Neuronal stem cell (in vitro differentiated cells): ENCODE measurements around the gene FOXI1.

Source experiments
- DNase-seq: peaks from one replicate; pipeline ENCODE4 v3.0.0-alpha.2; 2013; ENCODE audit warnings: low spot score
- H2AFZ ChIP-seq: one replicate; pipeline ENCODE4 v1.6.1; 2013; ENCODE audit warnings: mild to moderate bottlenecking, low read length, inconsistent platforms
- H2AK5ac ChIP-seq: 2 replicates; pipeline ENCODE4 v1.6.1; 2013; ENCODE audit warnings: low read depth, mild to moderate bottlenecking, inconsistent platforms, low read length, moderate library complexity, mixed read lengths
- H2BK120ac ChIP-seq: 2 replicates; pipeline ENCODE4 v1.6.1; 2013; ENCODE audit warnings: low read depth, mild to moderate bottlenecking, inconsistent platforms, low read length, moderate library complexity, mixed read lengths
- H2BK12ac ChIP-seq: one replicate; pipeline ENCODE4 v1.6.1; 2013; ENCODE audit warnings: low read length, inconsistent platforms
- H2BK15ac ChIP-seq: 2 replicates; pipeline ENCODE4 v1.6.1; 2013; ENCODE audit warnings: mild to moderate bottlenecking, low read length, inconsistent platforms, mixed read lengths
- H2BK5ac ChIP-seq: one replicate; pipeline ENCODE4 v1.6.1; 2013; ENCODE audit warnings: inconsistent platforms, mild to moderate bottlenecking, low read length, moderate library complexity
- H3K14ac ChIP-seq: one replicate; pipeline ENCODE4 v1.6.1; 2013; ENCODE audit warnings: low read length, inconsistent platforms
- H3K18ac ChIP-seq: 2 replicates; pipeline ENCODE4 v1.6.1; 2013; ENCODE audit warnings: low read length, inconsistent platforms
- H3K23ac ChIP-seq: 2 replicates; pipeline ENCODE4 v1.6.1; 2013; ENCODE audit warnings: low read depth, mild to moderate bottlenecking, mixed read lengths, low read length, inconsistent platforms; ENCODE audit not compliant: poor library complexity
- H3K27ac ChIP-seq: replicated peaks from 3 replicates; pipeline ENCODE4 v1.5.1; 2013; ENCODE audit warnings: low read length, inconsistent platforms
- H3K27me3 ChIP-seq, 3 experiments: 2 replicates each; pipeline ENCODE4 v1.6.1; 2013; ENCODE audit warnings: low read length in 3 of 3, mild to moderate bottlenecking in 2 of 3, inconsistent platforms in 1 of 3, low read depth in 1 of 3, mixed read lengths in 1 of 3, moderate library complexity in 1 of 3; ENCODE audit not compliant: control insufficient read depth in 3 of 3, insufficient read depth in 3 of 3
- H3K36me3 ChIP-seq, 2 donors: replicated peaks in 1 of 2; 2 replicates each; pipeline ENCODE4 v1.6.1; 2013; ENCODE audit warnings: low read length in 2 of 2; ENCODE audit not compliant: control insufficient read depth in 2 of 2, insufficient read depth in 2 of 2
- H3K4ac ChIP-seq: 2 replicates; pipeline ENCODE4 v1.6.1; 2013; ENCODE audit warnings: inconsistent platforms, mild to moderate bottlenecking, low read length, moderate library complexity
- H3K4me1 ChIP-seq, 2 donors: 1 replicate in 1 of 2; 2 replicates in 1 of 2; pipeline ENCODE4 v1.6.1; 2013; ENCODE audit warnings: low read length in 2 of 2, low read depth in 1 of 2; ENCODE audit not compliant: control insufficient read depth in 2 of 2, insufficient read depth in 1 of 2
- H3K4me2 ChIP-seq: one replicate; pipeline ENCODE4 v1.6.1; 2013; ENCODE audit warnings: mild to moderate bottlenecking, low read length, inconsistent platforms; ENCODE audit not compliant: insufficient read depth, poor library complexity, severe bottlenecking
- H3K4me3 ChIP-seq, 2 donors: 2 replicates each; pipeline ENCODE4 v1.5.1; 2013; ENCODE audit warnings: low read length in 2 of 2, mild to moderate bottlenecking in 2 of 2, inconsistent platforms in 1 of 2, moderate library complexity in 1 of 2
- H3K79me1 ChIP-seq: one replicate; pipeline ENCODE4 v1.6.1; 2013; ENCODE audit warnings: low read depth, mild to moderate bottlenecking, inconsistent platforms, low read length, moderate library complexity
- H3K9ac ChIP-seq: one replicate; pipeline ENCODE4 v1.6.1; 2013; ENCODE audit warnings: mild to moderate bottlenecking, low read depth, low read length, inconsistent platforms; ENCODE audit not compliant: poor library complexity
- H3K9me3 ChIP-seq, 2 donors: replicated peaks in 1 of 2; 2 replicates each; pipeline versions ENCODE3 to v1.6.1; 2013; ENCODE audit warnings: low read length in 2 of 2, mild to moderate bottlenecking in 2 of 2, inconsistent platforms in 1 of 2, low read depth in 1 of 2, mixed read lengths in 1 of 2, moderate library complexity in 1 of 2; ENCODE audit not compliant: control insufficient read depth in 2 of 2, insufficient read depth in 1 of 2
- H4K8ac ChIP-seq: one replicate; pipeline ENCODE4 v1.6.1; 2013; ENCODE audit warnings: low read depth, mild to moderate bottlenecking, inconsistent platforms, low read length, moderate library complexity
- H4K91ac ChIP-seq: one replicate; pipeline ENCODE4 v1.6.1; 2013; ENCODE audit warnings: low read length, low read depth, mild to moderate bottlenecking, inconsistent platforms; ENCODE audit not compliant: poor library complexity
- WGBS, 2 donors: extraction: QIAGEN DNeasy Blood & Tissue Kit; methylation state at CpG; one replicate each; pipeline ENCODE4 v1.1.7; 2013; ENCODE audit warnings: missing lambda C conversion rate in 2 of 2, mixed read lengths in 1 of 2; ENCODE audit not compliant: insufficient read length in 2 of 2, insufficient replicate concordance in 1 of 2; ENCODE audit errors: extremely low coverage in 2 of 2; 5-methylcytosine and 5-hydroxymethylcytosine counted together

Gene FOXI1

DNA sequence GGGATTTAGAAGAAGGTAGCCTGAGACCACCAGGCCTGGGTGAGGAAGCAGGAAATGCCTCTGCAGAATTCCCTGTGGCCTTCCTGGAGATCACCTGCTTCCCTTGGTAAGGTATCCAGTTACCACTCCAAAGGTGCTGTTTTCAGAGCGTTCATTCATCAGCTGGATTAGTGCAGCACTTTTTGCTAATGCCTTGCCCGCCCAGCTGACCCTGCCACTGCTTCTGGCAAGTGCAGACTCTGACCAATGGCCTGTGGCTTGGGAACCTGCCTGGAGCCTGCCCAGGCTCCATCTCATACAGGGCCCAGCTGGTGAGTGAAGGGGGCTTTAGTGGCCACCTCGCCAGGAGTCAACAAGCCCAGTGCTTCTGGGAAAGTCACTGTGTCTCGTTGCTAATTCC, 48.6 kb downstream of the FOXI1 start:
- no peaks in the 10 kb centered on the region for H3K79me1 ChIP-seq

DNA sequence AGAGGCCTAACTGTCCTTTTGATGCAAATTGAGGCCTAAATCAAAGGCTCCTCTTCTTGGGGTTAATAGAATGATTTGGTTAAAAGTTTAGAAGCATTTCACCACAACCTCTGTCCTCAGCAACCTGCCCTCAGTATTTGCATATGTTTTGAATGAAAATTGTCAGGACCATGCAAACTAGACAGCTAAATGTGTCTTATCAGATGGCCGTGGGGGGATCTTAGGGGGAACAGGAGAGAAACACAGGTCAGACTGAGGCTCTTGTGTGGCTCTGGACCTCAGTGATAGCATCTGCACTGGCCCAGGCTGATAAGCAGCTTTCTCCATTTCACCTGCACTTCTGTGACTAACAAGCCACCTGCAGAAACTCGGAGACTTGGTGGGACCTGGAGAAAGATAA, 49.0 kb downstream of the FOXI1 start:
- Histone ChIP-seq H3K18ac (no peak overlapping the region), H2BK15ac (no peak overlapping the region), H4K91ac (no peak overlapping the region), H2AK5ac (no peak overlapping the region), H3K9me3 (no peaks in the 10 kb centered on the region), H3K4me2 (no peak overlapping the region), H3K23ac (no peak overlapping the region), H3K14ac (no peak overlapping the region), H3K36me3 (no peaks in the 10 kb centered on the region), H3K4me3 (no peak overlapping the region), H2BK5ac (no peak overlapping the region), H3K27me3 (no peaks in the 10 kb centered on the region), H2BK120ac (no peak overlapping the region), H3K79me1 (no peaks in the 10 kb centered on the region), H4K8ac (no peak overlapping the region), H2AFZ (no peak overlapping the region), H3K27ac (no peak overlapping the region), H3K4ac (no peak overlapping the region), H2BK12ac (no peak overlapping the region), H3K4me1 (peaks cover 0 to 4% of the 10 kb centered on the region in 2 donors), H3K9ac (no peak overlapping the region)
- WGBS, 2 donors: no CpG with 5 or more reads among the region's 2 CpGs
- no peak for DNase-seq

More for the DNA sequence above, 48.6 kb downstream of the FOXI1 start:
- Histone ChIP-seq H3K14ac (no peak overlapping the region), H3K4me2 (no peak overlapping the region), H3K4ac (no peak overlapping the region), H3K18ac (no peak overlapping the region), H4K8ac (no peak overlapping the region), H3K36me3 (no peaks in the 10 kb centered on the region), H3K27ac (no peak overlapping the region), H3K4me3 (no peak overlapping the region), H2BK15ac (no peak overlapping the region), H2AK5ac (no peak overlapping the region), H2BK12ac (no peak overlapping the region), H3K9ac (no peak overlapping the region), H2BK5ac (no peak overlapping the region), H2BK120ac (no peak overlapping the region), H4K91ac (no peak overlapping the region), H2AFZ (no peak overlapping the region), H3K27me3 (no peaks in the 10 kb centered on the region), H3K4me1 (peaks cover 0 to 4% of the 10 kb centered on the region in 2 donors), H3K9me3 (no peaks in the 10 kb centered on the region), H3K23ac (no peak overlapping the region)
- no CpG with 5 or more reads among the region's 4 CpGs for WGBS, 2 donors
- no peak for DNase-seq

DNA sequence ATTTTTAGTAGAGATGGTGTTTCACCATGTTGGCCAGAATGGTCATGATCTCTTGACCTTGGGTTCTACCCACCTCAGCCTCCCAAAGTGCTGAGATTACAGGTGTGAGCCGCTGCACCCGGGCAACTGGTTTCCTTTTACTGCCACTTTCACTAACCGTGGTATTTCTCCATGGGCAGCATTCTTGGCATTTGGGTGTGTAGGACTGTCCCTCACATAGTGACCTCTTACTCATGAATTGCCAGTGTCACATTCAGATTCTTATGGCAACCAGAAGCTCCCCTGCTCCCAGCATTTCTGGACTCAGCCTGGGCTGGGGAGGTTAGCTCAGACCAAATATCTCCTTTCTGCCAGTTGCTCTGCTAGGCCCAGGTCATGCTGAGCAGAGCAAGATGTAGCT, 50.1 kb downstream of the FOXI1 start:
- H3K79me1 ChIP-seq: no peaks in the 10 kb centered on the region
- H3K27me3 ChIP-seq: no peaks in the 10 kb centered on the region
- H2BK5ac ChIP-seq: no peak overlapping the region
- no peaks in the 10 kb centered on the region for H3K9me3 ChIP-seq
- H3K27ac ChIP-seq: no peak overlapping the region
- H3K4me1 ChIP-seq: peaks cover 0 to 4% of the 10 kb centered on the region in 2 donors
- no peak overlapping the region for H2AK5ac ChIP-seq
- H3K23ac ChIP-seq: no peak overlapping the region
- H4K91ac ChIP-seq: no peak overlapping the region
- no peak overlapping the region for H4K8ac ChIP-seq
- H3K4ac ChIP-seq: no peak overlapping the region
- H3K4me3 ChIP-seq: no peak overlapping the region
- H2BK15ac ChIP-seq: no peak overlapping the region
- DNase-seq: no peak
- no peak overlapping the region for H2AFZ ChIP-seq
- no peak overlapping the region for H2BK120ac ChIP-seq
- no peak overlapping the region for H2BK12ac ChIP-seq
- no peak overlapping the region for H3K9ac ChIP-seq
- no peaks in the 10 kb centered on the region for H3K36me3 ChIP-seq
- no peak overlapping the region for H3K4me2 ChIP-seq
- no peak overlapping the region for H3K18ac ChIP-seq
- no CpG with 5 or more reads among the region's 3 CpGs for WGBS, 2 donors
- H3K14ac ChIP-seq: no peak overlapping the region

DNA sequence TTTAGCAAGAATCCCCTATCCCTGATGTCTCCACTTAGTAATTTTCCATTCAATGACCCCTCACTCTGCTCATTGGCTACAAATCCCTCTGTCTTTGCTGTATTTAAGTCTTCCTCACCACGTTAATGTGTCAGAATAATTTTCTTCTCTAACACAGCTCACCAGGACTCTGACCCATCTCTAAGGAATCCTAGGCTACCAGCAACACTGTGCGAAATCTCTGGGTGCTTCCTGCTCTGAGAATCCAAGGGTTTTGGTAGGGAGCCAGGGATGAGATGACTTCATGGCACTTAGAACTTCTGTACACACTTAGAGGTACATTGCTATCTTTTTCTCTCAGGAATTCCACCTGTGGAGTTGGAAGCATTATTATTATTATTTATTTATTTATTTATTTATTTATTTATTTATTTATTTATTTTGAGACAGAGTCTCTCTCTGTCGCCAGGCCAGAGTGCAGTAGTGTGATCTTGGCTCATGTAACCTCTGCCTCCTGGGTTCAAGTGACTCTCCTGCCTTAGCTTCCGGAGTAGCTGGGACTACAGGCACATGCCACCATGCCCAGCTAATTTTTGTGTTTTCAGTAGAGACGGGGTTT, 53.5 kb downstream of the FOXI1 start:
- H3K23ac ChIP-seq: no peak overlapping the region
- WGBS, 2 donors: no CpG with 5 or more reads among the region's 5 CpGs

More for the DNA sequence above, 53.5 kb downstream of the FOXI1 start:
- Histone ChIP-seq H3K4me1 (peaks cover 0 to 4% of the 10 kb centered on the region in 2 donors), H3K14ac (no peak overlapping the region), H2AFZ (no peak overlapping the region), H3K9me3 (no peaks in the 10 kb centered on the region), H4K8ac (no peak overlapping the region), H3K18ac (no peak overlapping the region), H3K27ac (no peak overlapping the region), H2BK12ac (no peak overlapping the region), H3K9ac (no peak overlapping the region), H2AK5ac (no peak overlapping the region), H3K4me3 (no peak overlapping the region), H3K4ac (no peak overlapping the region), H2BK5ac (no peak overlapping the region), H4K91ac (no peak overlapping the region), H2BK120ac (no peak overlapping the region), H3K36me3 (no peaks in the 10 kb centered on the region), H3K4me2 (no peak overlapping the region), H2BK15ac (no peak overlapping the region), H3K27me3 (no peaks in the 10 kb centered on the region), H3K79me1 (no peaks in the 10 kb centered on the region)
- DNase-seq: no peak
